BE2C (cell line): ENCODE measurements around the gene TNFRSF14.

Experiments used
- DNase-seq: peaks from one replicate; pipeline ENCODE4 v3.0.0-alpha.2; 2020
- H3K27me3 ChIP-seq: fragments of 250-450 bp; sonication (Bioruptor Pico); 2 replicates; pipeline ENCODE4 v1.5.1; 2020; ENCODE audit warnings: mild to moderate bottlenecking
- H3K36me3 ChIP-seq: fragments of 250-450 bp; sonication (Bioruptor Pico); 2 replicates; pipeline ENCODE4 v1.5.1; 2020; ENCODE audit warnings: mild to moderate bottlenecking
- H3K4me1 ChIP-seq: fragments of 250-450 bp; sonication (Bioruptor Pico); 2 replicates; pipeline ENCODE4 v1.5.1; 2020
- H3K4me3 ChIP-seq: 2 replicates; pipeline ENCODE4 v1.5.1; 2011; ENCODE audit warnings: low read depth, low read length
- H3K9me3 ChIP-seq: fragments of 250-450 bp; sonication (Bioruptor Pico); 2 replicates; pipeline ENCODE4 v1.5.1; 2020
- TF ChIP-seq, protein P1 (sequence below): IDR thresholded peaks from 2 replicates; pipeline ENCODE4 v1.5.1; 2012; ENCODE audit warnings: mild to moderate bottlenecking, low read depth, low read length

Gene TNFRSF14

GRCh38 chr1:2510366-2511155 is 45.6 kb upstream of the TNFRSF14 start:
- no peak for DNase-seq
- Histone ChIP-seq H3K27me3 (no peaks in the 10 kb centered on the region), H3K9me3 (no peaks in the 10 kb centered on the region), H3K36me3 (peaks cover 9% of the 10 kb centered on the region; the same call in 1 of the 2 replicates), H3K4me1 (no peaks in the 10 kb centered on the region), H3K4me3 (no peak overlapping the region)
- TF ChIP-seq, protein P1, sequence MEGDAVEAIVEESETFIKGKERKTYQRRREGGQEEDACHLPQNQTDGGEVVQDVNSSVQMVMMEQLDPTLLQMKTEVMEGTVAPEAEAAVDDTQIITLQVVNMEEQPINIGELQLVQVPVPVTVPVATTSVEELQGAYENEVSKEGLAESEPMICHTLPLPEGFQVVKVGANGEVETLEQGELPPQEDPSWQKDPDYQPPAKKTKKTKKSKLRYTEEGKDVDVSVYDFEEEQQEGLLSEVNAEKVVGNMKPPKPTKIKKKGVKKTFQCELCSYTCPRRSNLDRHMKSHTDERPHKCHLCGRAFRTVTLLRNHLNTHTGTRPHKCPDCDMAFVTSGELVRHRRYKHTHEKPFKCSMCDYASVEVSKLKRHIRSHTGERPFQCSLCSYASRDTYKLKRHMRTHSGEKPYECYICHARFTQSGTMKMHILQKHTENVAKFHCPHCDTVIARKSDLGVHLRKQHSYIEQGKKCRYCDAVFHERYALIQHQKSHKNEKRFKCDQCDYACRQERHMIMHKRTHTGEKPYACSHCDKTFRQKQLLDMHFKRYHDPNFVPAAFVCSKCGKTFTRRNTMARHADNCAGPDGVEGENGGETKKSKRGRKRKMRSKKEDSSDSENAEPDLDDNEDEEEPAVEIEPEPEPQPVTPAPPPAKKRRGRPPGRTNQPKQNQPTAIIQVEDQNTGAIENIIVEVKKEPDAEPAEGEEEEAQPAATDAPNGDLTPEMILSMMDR: no peak

DNA sequence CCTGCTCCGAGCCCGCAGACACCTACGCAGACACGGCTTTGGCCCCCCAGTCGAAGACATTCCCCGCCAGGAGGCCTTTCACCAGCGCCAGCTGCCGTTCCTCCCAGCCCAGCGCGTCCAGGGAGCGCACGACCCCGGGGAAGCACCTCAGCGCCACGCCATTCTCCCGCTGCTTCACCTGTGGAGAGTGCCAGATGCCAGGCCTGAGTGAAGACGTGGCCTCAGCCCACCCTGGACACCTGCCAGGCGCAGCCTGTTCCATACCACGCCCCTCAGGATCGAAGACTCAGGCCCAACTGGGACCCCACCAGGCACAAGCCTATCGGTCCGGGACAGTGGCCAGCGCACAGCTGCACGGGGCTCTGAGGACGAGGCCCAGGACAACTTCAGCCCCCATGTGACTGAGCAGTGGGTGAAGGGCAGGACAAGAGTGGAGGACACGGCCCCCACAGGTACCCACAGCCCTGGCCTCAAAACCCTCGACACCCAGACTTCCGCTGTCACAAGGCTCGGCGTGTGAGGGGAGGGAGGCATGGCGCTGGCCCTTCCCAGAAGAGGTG is 43.2 kb upstream of the TNFRSF14 start:
- H3K4me1 ChIP-seq: no peaks in the 10 kb centered on the region
- no peak for DNase-seq
- peaks cover 20% of the 10 kb centered on the region for H3K36me3 ChIP-seq
- no peak overlapping the region for H3K4me3 ChIP-seq
- TF ChIP-seq, protein P1: no peak
- no peaks in the 10 kb centered on the region for H3K27me3 ChIP-seq
- no peaks in the 10 kb centered on the region for H3K9me3 ChIP-seq

DNA sequence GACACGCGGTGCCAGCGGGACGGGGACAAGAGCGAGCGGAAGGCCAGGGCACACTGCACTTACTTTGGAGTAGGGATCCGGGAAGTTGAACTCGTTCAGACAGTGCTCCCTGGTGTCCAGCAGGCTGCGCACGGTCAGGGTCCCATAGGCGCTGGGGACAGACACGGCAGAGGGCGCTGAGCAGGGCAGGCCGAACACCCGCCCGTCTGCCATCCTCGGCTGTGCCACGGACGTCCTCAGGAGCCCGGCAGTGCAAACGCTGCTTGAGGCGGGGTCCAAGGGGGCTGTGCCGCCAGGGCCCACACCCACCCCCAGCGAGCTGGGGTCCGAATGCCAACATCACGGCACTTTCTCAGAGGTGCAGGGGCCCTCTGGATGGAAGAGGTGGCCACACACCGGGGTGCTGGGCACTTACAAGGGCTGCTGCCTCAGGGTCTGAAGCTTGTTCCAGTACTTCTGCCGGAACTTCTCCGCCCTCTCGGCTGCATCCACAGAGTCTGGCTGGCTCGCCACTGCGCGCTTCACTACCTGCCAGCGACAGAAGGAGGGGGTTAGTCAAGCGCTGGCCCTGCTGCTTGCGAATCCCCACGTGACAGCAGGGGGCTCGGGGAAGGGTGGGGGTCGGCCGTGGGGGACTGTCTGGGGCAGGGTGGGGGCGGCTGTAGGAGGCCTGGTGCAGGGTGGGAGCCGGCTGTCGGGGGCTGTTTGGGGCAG is 42.1 kb upstream of the TNFRSF14 start:
- H3K36me3 ChIP-seq: peaks cover 26% of the 10 kb centered on the region
- H3K4me3 ChIP-seq: no peak overlapping the region
- H3K9me3 ChIP-seq: no peaks in the 10 kb centered on the region
- DNase-seq: no peak
- no peaks in the 10 kb centered on the region for H3K4me1 ChIP-seq
- no peaks in the 10 kb centered on the region for H3K27me3 ChIP-seq
- TF ChIP-seq, protein P1: no peak

GRCh38 chr1:2514863-2515762 is 41.1 kb upstream of the TNFRSF14 start:
- H3K4me3 ChIP-seq: no peak overlapping the region
- TF ChIP-seq, protein P1: 0 out of 2 replicates have a peak, but pooled peaks have one; percentile 11
- DNase-seq: no peak
- H3K27me3 ChIP-seq: no peaks in the 10 kb centered on the region
- peaks cover 30% of the 10 kb centered on the region for H3K36me3 ChIP-seq
- H3K4me1 ChIP-seq: no peaks in the 10 kb centered on the region
- H3K9me3 ChIP-seq: no peaks in the 10 kb centered on the region

DNA sequence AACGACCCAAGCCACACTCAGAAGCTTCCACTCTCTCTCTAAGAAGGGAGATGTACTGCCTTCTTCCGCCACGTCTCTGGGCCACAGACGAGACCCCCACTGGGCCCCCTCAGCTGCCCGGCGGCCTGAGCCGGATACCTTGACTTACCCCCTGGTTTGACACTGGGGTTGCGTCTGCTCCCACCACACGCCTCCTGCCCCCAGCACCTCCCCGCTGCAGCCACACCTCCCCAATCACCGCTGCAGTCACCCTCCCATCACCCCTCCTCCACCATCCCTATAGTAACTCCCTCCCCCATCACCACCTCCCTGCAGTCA is 40.4 kb upstream of the TNFRSF14 start:
- Histone ChIP-seq H3K9me3 (no peaks in the 10 kb centered on the region), H3K36me3 (peaks cover 32% of the 10 kb centered on the region), H3K4me3 (no peak overlapping the region), H3K27me3 (no peaks in the 10 kb centered on the region), H3K4me1 (no peaks in the 10 kb centered on the region)
- no peak for DNase-seq
- TF ChIP-seq, protein P1: no peak
